ENCODE measurements around the gene TAF10. TPM values are rescaled to one million over a fixed set of nuclear protein-coding genes. Genes with fewer than 3 reads are reported as not detected.

TAF10 gene
- total and polyA plus RNA-seq, 2 of the 13 experiments (the other 11 are each of a cell fraction or from before 2014, with no cell fraction given), result 71.3 to 134 TPM

DNA sequence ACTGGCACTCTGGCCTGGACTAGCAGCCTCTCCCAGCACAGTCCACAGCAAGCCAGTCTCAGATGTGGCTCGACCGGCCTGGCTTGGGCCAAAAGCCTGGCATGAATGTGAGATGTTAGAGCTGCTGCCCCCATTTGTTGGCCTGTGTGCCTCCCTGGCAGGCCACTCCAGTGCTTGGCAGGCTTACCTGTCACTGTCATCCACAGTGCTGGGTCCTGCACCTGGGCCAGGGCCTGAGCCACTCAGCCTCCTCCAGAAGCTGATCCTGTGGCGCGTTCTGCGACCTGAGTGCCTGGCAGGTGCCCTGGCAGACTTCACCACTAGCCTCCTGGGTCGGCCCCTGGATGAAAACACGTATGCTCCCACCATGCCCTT, 44.7 kb downstream of the TAF10 start:
- no TSS peak for BruUV-seq (replicated peaks)
- ChIA-PET POLR2A (no interaction called here), CTCF (ENCODE audit: low intra/inter-chr PET ratio, low total read pairs) (no interaction called here)
- intact Hi-C loops (cut with micrococcal nuclease; ENCODE audit: unreplicated experiment), result no loop called here
- Histone ChIP-seq H3K36me3 (replicated peaks in 1 of 2; ENCODE audit: control insufficient read depth in 1 of 2, insufficient read depth in 2 of 2, low read length in 2 of 2) (no peaks in the 10 kb centered on the region), H3K27ac (ENCODE audit: extremely low read length, insufficient read depth, low read length) (no peak overlapping the region), H3K9me3 (ENCODE audit: low read length) (no peaks in the 10 kb centered on the region), H3K79me2 (ENCODE audit: insufficient read depth, low read length) (no peaks in the 10 kb centered on the region), H2AFZ (ENCODE audit: low read length) (no peak overlapping the region), H3K4me1 (ENCODE audit: insufficient read depth, low read length) (no peaks in the 10 kb centered on the region), H3K4me3 (replicated peaks in 1 of 3; ENCODE audit: insufficient read depth in 1 of 3, low read depth in 2 of 3, low read length in 3 of 3) (no peak overlapping the region), H3K27me3 (ENCODE audit: control insufficient read depth in 1 of 2, insufficient read depth in 2 of 2, low read length in 2 of 2) (no peaks in the 10 kb centered on the region), H3K4me2 (ENCODE audit: low read depth, low read length) (no peak overlapping the region), H4K20me1 (ENCODE audit: insufficient read depth, low read length) (no peaks in the 10 kb centered on the region), H3K9ac (ENCODE audit: insufficient read depth, low read depth, low read length) (no peak overlapping the region)
- 100% methylated on average over 1 of the region's 7 CpGs for WGBS (ENCODE audit: low lambda C conversion rate)
- in situ Hi-C loops (cut with HindIII; ENCODE audit: extremely low pct_ligation_motif_present, low pct_unique_long_range_greater_than_20kb), result no loop called here
- no peak for ATAC-seq
- no peak for DNase-seq (ENCODE audit: low spot score)
- TF ChIP-seq BRD4 (CRISPR knock-in tag; IDR thresholded peaks at IDR 0.05), result no peak
- TF ChIP-seq SP1 (IDR thresholded peaks at IDR 0.05), result no peak
- TF ChIP-seq SP1 (CRISPR knock-in tag; IDR thresholded peaks at IDR 0.05), result no peak
- TF ChIP-seq IRF2 (CRISPR knock-in tag; IDR thresholded peaks at IDR 0.05), result no peak
- TF ChIP-seq, protein P1, sequence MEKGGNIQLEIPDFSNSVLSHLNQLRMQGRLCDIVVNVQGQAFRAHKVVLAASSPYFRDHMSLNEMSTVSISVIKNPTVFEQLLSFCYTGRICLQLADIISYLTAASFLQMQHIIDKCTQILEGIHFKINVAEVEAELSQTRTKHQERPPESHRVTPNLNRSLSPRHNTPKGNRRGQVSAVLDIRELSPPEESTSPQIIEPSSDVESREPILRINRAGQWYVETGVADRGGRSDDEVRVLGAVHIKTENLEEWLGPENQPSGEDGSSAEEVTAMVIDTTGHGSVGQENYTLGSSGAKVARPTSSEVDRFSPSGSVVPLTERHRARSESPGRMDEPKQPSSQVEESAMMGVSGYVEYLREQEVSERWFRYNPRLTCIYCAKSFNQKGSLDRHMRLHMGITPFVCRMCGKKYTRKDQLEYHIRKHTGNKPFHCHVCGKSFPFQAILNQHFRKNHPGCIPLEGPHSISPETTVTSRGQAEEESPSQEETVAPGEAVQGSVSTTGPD (CRISPR knock-in tag; IDR thresholded peaks at IDR 0.05), result no peak
- TF ChIP-seq GATA4 (IDR thresholded peaks at IDR 0.05; ENCODE audit: borderline replicate concordance, low read depth), result no peak
- TF ChIP-seq ZNF775 (CRISPR knock-in tag; IDR thresholded peaks at IDR 0.05; ENCODE audit: borderline replicate concordance), result no peak
- TF ChIP-seq DMAP1 (CRISPR knock-in tag; IDR thresholded peaks at IDR 0.05), result no peak
- no peak for TF ChIP-seq ZNF557 (CRISPR knock-in tag; IDR thresholded peaks at IDR 0.05)
- TF ChIP-seq MXI1 (IDR thresholded peaks at IDR 0.05; ENCODE audit: borderline replicate concordance, low read depth, low read length), result no peak
- TF ChIP-seq ATM (IDR thresholded peaks at IDR 0.05; ENCODE audit: borderline replicate concordance), result no peak
- no peak for TF ChIP-seq RBM22 (optimal IDR thresholded peaks at IDR 0.05; ENCODE audit: low read length)
- no peak for TF ChIP-seq ZNF138 (CRISPR knock-in tag; IDR thresholded peaks at IDR 0.05; ENCODE audit: low read depth)
- TF ChIP-seq, protein P2, sequence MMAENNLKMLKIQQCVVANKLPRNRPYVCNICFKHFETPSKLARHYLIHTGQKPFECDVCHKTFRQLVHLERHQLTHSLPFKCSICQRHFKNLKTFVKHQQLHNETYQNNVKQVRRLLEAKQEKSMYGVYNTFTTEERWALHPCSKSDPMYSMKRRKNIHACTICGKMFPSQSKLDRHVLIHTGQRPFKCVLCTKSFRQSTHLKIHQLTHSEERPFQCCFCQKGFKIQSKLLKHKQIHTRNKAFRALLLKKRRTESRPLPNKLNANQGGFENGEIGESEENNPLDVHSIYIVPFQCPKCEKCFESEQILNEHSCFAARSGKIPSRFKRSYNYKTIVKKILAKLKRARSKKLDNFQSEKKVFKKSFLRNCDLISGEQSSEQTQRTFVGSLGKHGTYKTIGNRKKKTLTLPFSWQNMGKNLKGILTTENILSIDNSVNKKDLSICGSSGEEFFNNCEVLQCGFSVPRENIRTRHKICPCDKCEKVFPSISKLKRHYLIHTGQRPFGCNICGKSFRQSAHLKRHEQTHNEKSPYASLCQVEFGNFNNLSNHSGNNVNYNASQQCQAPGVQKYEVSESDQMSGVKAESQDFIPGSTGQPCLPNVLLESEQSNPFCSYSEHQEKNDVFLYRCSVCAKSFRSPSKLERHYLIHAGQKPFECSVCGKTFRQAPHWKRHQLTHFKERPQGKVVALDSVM (CRISPR knock-in tag; IDR thresholded peaks at IDR 0.05), result no peak
- TF ChIP-seq JUND (CRISPR knock-in tag; IDR thresholded peaks at IDR 0.05), result no peak
- no peak for FAIRE-seq

Measured in HepG2 (cell line).